Heart right ventricle (tissue), 16 donors: ENCODE results near the gene MGMT. TPM values are rescaled to one million over a fixed set of nuclear protein-coding genes. Genes with fewer than 3 reads are reported as not detected.
A peak's percentile ranks its signal among the peaks of the same experiment; 100 is the strongest.

Experiments
- ATAC-seq, 8 donors: fragments of 200-7000 bp; cut with Tn5 transposase; one replicate each; pipeline ENCODE4 v1.9.1; 2020; ENCODE audit warnings: mild to moderate bottlenecking in 8 of 8, moderate library complexity in 8 of 8, moderate number of reproducible peaks in 1 of 8
- DNase-seq, 2 donors: peaks; one replicate each; pipeline ENCODE4 v3.0.0-alpha.2; 2020
- H3K27ac ChIP-seq, 10 donors: fragments of 200-600 bp; sonication (generic) in 2 of 10; one replicate each; pipeline versions ENCODE4 v1.5.0 to v1.8.0; 2020 to 2022; ENCODE audit warnings: mild to moderate bottlenecking in 3 of 10
- H3K27me3 ChIP-seq, 7 donors: fragments of 200-600 bp; one replicate each; pipeline ENCODE4 v1.8.0; 2021 to 2022; ENCODE audit warnings: mild to moderate bottlenecking in 2 of 7
- H3K36me3 ChIP-seq, 9 donors: fragments of 200-600 bp; sonication (generic) in 1 of 9; one replicate each; pipeline versions ENCODE4 v1.5.0 to v1.8.0; 2020 to 2022; ENCODE audit warnings: mild to moderate bottlenecking in 2 of 9
- H3K4me1 ChIP-seq, 9 donors: fragments of 200-600 bp; sonication (generic) in 1 of 9; one replicate each; pipeline versions ENCODE4 v1.5.0 to v1.8.0; 2020 to 2022; ENCODE audit warnings: mild to moderate bottlenecking in 4 of 9
- H3K4me3 ChIP-seq, 10 donors: fragments of 200-600 bp; sonication (generic) in 2 of 10; one replicate each; pipeline versions ENCODE4 v1.5.0 to v1.8.0; 2020 to 2022; ENCODE audit warnings: mild to moderate bottlenecking in 7 of 10, moderate library complexity in 2 of 10
- H3K9me3 ChIP-seq, 11 donors: fragments of 200-600 bp in 10 of 11; sonication (generic) in 2 of 11; one replicate each; pipeline versions ENCODE4 v1.5.0 to v1.8.0; 2013 to 2022; ENCODE audit warnings: mild to moderate bottlenecking in 2 of 11, control low read depth in 1 of 11, moderate library complexity in 1 of 11
- CTCF ChIP-seq, 9 donors: fragments of 200-600 bp; sonication (generic) in 2 of 9; IDR thresholded peaks; one replicate each; pipeline versions ENCODE4 v1.5.0 to v1.8.0; 2021 to 2022; ENCODE audit warnings: antibody characterized with exemption in 9 of 9, mild to moderate bottlenecking in 5 of 9, moderate library complexity in 1 of 9
- WGBS, 2 donors: extraction: QIAGEN DNeasy Blood & Tissue Kit; methylation state at CpG; one replicate each; pipeline ENCODE4 v1.1.7; 2013; ENCODE audit warnings: inconsistent platforms in 1 of 2; 5-methylcytosine and 5-hydroxymethylcytosine counted together
- intact Hi-C, 10 donors: fragments of 100-400 bp; cut with DNase I; formaldehyde crosslinking; loops; one replicate each; pipeline versions ENCODE4 v1.11.1 to v1.14.2; 2022
- polyA plus RNA-seq, 2 donors: library from polyadenylated mRNA; stranded (reverse); fragments of 200-250 nt; gene quantifications; one replicate each; pipeline ENCODE4 v1.2.3, GENCODE V29; 2013
- total RNA-seq, 10 donors: library from RNA; stranded (reverse); fragmentation: NEBNext Ultra II Directional in 3 of 10; extraction: Animal tissue kit (Norgen Biotek cat#: 25700) in 3 of 10; gene quantifications; one replicate each; pipeline versions ENCODE4 v1.2.1 to v1.2.4, GENCODE V29; 2021 to 2023
- donor health status: Arrhythmogenic right ventricular cardiomyopathy.
- donor health status: ischemic (EF 13 %, LVEDD 7.1; RV severe dilation, severe dysfunction).
- donor health status: healthy with polysubstance abuse.
- donor health status: DM: no; HTN: yes; CAD: no.
- donor health status: DM: no; HTN: no; CAD: no.
- donor health status: ischemic (EF 25% LVEDD 6.9; RV normal size, moderate dysfunction).
- donor health status: ischemic (EF 25% LVEDD 5.7; RV mildly dilated, moderate dysfunction).
- donor health status: healthy.
- donor health status: DM: yes; HTN: yes; CAD: no.
- donor health status: Ischemic cardiomyopathy.
- donor health status: ischemic (EF 35%, LVEDD 5.7; RV mildly dilated, moderate dysfunction).
- donor health status: nonischemic (EF 11% LVEDD 7.7; RV severe dilation, severe dysfunction).
- donor health status: DM: yes; HTN: yes; CAD: no.
- donor health status: PGD.
- donor health status: ischemic (EF 29% LVEDD 5.4; RV normal size, mild dysfunction).
- donor health status: nonischemic (EF 23%, LVEDD 6.1; RV moderate dilation, normal function).

The MGMT gene
- total and polyA plus RNA-seq, 12 donors, result 8.4 to 17.8 (median 12.9) TPM

- Histone ChIP-seq H3K4me3 (no peak overlapping the region), H3K27ac (no peak overlapping the region), H3K4me1 (no peaks in the 10 kb centered on the region), H3K36me3 (peaks cover 0 to 20% (median 0%) of the 10 kb centered on the region in 9 donors), H3K27me3 (no peaks in the 10 kb centered on the region), H3K9me3 (peaks cover 0 to 4% (median 0%) of the 10 kb centered on the region in 11 donors)
- no peak for TF ChIP-seq CTCF (IDR thresholded peaks at IDR 0.05)
- DNase-seq (no peak), ATAC-seq (no peak)
- WGBS, 2 donors, result 86 to 91% methylated on average over 14 of the region's 14 CpGs
- intact Hi-C loops, result no loop called here
These were observed 307.2 kb downstream of the MGMT start for GRCh38 chr10:129774082-129774735.

- Histone ChIP-seq H3K36me3 (peaks cover 0 to 14% (median 0%) of the 10 kb centered on the region in 9 donors), H3K4me1 (no peaks in the 10 kb centered on the region), H3K27me3 (no peaks in the 10 kb centered on the region), H3K4me3 (no peak overlapping the region), H3K27ac (no peak overlapping the region), H3K9me3 (peaks cover 0 to 4% (median 0%) of the 10 kb centered on the region in 11 donors)
- TF ChIP-seq CTCF (IDR thresholded peaks at IDR 0.05), result no peak
- ATAC-seq (peak in 1 of 8 donors; percentile 25), DNase-seq (no peak)
- intact Hi-C loops, result no loop called here
- WGBS, 2 donors, result 85 to 89% methylated on average over 13 of the region's 13 CpGs
These were observed 307.8 kb downstream of the MGMT start for GRCh38 chr10:129774736-129775401.

- peaks cover 0 to 4% (median 0%) of the 10 kb centered on the region in 11 donors for H3K9me3 ChIP-seq
These were observed 308.6 kb downstream of the MGMT start for GRCh38 chr10:129775681-129776080.

GRCh38 chr10:129777687-129778086 is 310.6 kb downstream of the MGMT start:
- ATAC-seq (no peak), DNase-seq (no peak)
- WGBS, 2 donors, result 92 to 96% methylated on average over 19 of the region's 19 CpGs
- Histone ChIP-seq H3K36me3 (no peaks in the 10 kb centered on the region), H3K27me3 (no peaks in the 10 kb centered on the region), H3K27ac (no peak overlapping the region), H3K9me3 (peaks cover 0 to 4% (median 0%) of the 10 kb centered on the region in 11 donors), H3K4me1 (no peaks in the 10 kb centered on the region), H3K4me3 (no peak overlapping the region)
- TF ChIP-seq CTCF (IDR thresholded peaks at IDR 0.05), result no peak
- intact Hi-C loops, result no loop called here

More at GRCh38 chr10:129775681-129776080, 308.6 kb downstream of the MGMT start:
- no peak for ATAC-seq
- intact Hi-C loops, result no loop called here
- Histone ChIP-seq H3K4me1 (no peaks in the 10 kb centered on the region), H3K36me3 (peaks cover 0 to 9% (median 0%) of the 10 kb centered on the region in 9 donors), H3K27ac (no peak overlapping the region), H3K4me3 (no peak overlapping the region), H3K27me3 (no peaks in the 10 kb centered on the region)
- TF ChIP-seq CTCF (IDR thresholded peaks at IDR 0.05), result no peak
- no peak for DNase-seq
- 83 to 88% methylated on average over 9 of the region's 9 CpGs for WGBS, 2 donors
